ENCODE measurements around the gene PAN2.
"Not testable (repeated sequence)": the region's sequence is repeated elsewhere in the genome, so short reads cannot be mapped to it uniquely, and the experiment has no call there.

The PAN2 gene

DNA sequence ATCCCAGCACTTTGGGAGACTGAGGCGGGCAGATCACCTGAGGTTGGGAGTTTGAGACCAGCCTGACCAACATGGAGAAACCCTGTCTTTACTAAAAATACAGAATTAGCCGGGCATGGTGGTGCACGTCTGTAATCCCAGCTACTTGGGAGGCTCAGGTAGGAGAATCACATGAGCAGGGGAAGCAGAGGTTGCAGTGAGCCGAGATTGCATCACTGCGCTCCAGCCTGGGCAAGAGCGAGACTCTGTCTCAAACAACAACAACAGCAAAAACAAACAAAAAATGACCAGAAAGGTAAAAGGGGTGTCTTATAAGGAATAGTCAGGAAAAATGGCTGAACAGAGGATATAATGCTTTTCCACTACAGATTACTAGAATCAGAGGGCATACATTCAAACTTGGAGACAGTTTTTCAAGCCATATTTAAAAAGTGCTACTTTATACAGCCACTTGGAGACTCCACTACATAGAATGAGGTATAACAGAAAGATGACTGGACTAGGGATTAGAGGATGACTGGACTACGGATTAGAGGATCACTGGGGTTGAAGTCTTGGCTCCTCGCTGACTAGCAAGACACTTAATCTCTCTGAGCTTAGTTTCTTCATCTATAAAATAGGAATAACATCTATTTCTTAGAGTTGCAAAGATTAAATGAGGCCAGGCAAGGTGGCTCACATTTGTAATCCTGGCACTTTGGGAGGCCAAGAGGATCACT lies 28.8 kb downstream of the PAN2 start:
- no peak for DNase-seq (ENCODE audit: low spot score)

DNA sequence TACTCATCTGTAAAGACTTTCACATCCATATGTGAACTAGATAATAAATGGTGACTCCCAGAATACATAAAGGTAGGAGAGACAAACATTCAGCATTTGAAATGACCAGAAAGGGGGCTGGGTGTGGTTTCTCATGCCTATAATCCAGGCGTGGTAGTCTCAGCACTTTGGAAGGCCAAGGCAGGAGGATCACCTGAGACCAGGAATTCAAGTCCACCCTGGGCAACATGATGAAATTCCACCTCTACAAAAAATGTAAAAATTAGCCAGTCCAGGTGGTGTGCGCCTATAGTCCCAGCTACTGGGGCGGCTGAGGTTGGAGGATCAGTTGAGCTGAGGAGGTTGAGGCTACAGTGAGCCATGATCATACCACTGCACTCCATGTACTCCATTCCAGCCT lies 29.5 kb downstream of the PAN2 start:
- no peak for DNase-seq (ENCODE audit: low spot score)

DNA sequence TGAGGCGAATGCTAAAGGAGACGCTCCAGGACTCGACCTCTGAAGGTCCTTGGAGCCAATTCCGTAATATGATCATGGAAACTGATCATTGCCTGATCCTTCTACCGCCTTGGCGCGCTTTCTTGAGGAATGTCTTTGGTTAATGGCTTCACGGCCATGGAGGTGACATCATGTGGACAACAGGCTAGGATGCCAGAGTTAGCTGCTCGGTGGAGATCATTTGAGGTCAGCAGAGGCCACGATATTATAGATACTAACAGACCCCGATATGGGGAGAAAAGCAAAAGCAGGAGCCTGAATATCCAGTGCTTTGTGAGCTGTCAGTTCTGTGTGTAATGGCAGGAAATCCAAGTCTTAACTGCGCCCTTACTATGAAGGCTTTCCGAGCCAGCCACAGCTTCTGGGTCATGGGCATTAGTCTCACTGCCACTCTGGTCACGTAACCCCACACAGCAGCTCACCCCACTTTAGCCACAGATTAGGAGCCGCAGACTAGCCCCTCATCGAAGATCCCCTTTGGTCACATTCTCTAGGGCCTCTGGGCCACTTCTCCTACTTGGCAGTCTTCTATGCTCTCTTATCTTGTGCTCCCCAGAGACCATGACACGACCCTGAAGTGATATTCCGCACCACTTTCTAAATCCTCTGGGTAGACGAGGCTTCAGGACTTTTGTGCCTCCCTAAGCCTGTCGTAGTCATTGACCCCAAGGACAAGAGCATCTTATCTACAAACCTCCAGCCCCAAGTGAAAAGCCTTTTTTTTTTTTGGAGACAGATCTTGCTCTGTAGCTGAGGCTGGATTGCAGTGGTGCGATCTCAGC lies 32.9 kb downstream of the PAN2 start:
- DNase-seq (ENCODE audit: low spot score), result no peak

DNA sequence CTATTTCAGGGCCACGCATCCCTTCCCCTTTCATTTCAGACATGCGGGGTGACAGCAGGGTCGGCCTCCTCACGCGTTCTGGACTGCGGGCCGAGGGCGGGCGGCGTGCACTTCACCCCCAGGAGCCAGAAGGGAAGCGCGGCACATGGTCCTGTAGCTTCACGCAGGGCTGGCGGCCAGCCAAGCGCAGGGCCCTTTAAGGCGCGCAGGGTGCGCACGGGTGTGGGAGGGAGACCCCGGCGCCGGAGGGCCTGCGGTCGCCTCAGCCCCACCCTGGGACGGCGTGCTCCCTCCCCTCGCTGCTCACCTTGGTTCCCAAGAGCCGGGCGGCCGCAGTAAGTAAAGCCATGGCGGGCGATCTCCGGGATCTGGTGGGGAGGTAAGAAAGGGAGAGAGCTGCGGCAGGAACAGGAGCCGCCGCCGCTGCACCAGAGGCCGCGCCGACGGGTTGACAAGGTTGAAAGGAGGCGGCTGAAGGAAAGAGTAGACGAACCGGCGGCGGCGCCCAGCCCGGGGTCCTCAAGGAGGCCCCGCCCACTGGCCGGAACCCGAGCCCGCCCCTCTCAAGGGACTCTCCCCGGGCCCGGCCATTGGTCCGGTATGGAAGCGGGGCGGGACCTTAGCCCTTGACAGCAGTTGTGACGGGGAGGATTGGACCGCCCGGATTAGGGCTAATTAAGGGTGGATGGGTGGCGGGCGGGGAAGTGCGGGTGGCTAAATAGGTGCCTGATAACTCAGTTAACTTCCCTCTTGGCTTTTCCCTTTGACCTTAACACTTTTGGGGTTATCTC lies 33.8 kb downstream of the PAN2 start, which contains the start of gene CS:
Gene CS, minus strand, starts transcription at position 478 of the 791 bp plus-strand sequence. Its CDS starts 129 bp downstream, at position 349.
- peak; percentile 97 for DNase-seq (ENCODE audit: low spot score)

DNA sequence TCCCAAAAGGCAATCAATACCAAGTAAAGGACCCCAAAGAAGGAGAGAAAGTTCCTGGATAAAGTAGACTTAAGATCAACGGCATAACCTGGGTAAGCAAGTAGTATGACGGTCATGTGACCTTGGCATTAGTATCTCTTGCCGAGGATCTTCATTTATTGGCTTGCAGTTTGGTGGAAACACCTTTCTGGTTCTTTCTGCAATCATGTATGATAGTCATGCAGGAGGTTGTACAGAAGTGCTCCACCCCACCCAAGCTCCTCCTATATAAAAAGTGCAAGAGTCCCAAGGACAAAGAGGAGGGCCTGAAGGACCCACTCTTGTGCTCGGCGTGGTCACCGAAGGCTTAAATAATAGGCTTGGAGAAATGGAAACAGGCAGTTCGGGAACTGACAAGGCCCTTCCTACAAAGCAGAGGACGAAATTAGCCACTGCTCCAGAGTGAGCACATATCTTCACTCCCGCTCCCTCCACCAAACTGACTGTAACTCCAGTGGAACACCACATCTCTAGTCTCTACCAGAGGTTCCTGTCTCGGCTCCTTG lies 34.4 kb downstream of the PAN2 start:
- peak; percentile 17 for DNase-seq (ENCODE audit: low spot score)

DNA sequence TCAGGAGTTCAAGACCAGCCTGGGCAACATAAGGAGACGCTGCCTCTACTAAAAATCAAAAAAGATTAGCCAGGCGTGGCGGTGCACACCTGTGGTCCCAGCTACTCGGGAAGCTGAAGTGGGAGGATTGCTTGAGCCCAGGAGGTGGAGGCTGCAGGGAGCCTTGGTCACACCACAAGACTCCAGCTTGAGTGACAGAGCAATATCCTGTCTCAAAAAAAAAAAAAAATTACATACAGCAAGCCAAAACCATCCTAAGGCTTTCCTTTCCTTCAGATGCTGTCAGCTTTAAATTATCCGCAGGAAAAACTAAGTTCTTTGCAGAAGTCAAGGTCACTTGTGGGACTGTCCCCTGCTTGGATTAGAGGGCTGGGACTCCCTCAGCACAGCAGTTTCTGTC lies 35.0 kb downstream of the PAN2 start:
- DNase-seq (ENCODE audit: low spot score), result no peak

DNA sequence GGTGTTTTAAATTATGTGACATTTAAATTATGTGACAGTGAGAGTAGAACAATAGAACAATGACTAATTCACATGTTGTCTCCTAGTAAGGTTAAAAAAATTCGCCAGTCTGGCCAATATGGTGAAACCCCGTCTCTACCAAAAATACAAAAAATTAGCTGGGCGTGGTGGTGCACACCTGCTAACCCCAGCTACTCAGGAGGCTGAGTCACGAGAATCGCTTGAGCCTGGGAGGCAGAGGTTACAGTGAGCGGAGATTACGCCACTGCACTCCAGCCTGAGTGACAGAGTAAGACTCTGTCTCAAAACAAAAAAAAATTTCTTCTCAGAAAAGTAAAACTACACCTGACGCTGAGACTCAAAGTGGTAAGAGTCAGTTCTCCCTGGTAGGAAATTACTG lies 36.4 kb downstream of the PAN2 start:
- DNase-seq (ENCODE audit: low spot score), result no peak

DNA sequence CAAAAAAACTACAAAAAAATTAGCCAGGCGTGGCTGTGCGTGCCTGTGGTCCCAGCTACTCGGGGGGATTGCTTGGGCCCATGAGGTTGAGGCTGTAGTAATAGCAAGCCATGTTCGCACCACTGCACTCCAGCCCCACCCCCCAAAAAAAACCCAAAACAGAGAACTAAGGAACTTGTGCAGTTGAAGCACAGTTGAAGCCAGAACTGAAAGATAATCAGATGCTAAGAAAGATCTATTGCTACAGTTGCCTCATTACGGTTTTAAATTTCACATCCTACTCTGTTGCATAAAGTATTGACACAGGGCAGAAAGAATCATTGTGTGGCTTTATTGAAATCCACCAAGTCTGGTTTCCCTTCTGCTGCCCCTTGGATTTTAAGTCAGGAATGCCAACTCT lies 37.5 kb downstream of the PAN2 start:
- no peak for DNase-seq (ENCODE audit: low spot score)

DNA sequence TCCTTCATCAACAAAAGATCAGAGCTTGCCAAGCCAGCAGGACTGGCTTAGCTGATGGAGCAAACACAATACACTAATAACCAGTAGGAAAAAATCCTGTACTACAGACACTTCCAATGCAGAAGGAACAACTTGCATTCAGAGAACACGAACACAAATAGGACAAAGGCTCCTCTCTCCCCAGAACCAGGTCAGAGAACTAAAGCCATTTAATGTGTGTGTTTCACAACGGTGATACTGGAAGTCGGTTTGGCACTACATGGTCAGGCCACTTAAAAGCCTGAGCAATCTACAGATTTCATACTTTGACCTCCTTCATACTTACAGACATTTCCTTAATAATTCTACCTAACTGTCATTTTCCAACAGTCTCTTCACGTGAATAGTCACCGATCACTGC lies 40.0 kb downstream of the PAN2 start:
- no peak for DNase-seq (ENCODE audit: low spot score)

DNA sequence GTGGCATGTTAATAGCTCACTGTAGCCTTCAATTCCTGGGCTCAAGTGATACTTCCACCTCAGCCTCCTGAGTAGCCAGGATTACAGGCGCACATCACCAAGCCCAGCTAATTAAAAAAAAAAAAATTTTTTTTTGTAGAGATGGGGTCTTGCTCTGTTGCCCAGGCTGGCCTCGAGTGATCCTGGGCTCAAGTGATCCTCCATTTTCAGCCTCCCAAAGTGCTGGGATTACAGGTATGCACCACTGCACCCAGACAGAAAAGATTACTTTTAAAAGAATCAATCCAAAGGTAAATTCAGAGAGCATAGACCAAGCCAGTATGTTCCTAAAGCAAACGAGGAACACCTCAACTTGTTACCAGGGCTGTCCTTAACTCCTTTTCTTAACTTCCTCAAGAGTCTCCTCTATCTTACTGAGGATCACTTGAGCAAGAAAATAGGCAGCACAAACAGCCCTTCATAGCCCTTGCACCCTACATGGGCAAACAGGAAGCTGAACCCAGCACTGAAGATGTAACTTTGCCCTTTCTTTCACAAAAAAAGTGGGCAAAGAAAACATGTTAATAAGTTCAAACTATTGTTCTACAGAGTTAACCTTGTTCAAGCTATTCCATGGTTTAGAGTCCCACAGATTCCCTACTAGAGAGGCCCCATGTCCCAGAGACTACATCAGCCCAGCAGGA lies 45.0 kb downstream of the PAN2 start:
- DNase-seq (ENCODE audit: low spot score), result no peak

DNA sequence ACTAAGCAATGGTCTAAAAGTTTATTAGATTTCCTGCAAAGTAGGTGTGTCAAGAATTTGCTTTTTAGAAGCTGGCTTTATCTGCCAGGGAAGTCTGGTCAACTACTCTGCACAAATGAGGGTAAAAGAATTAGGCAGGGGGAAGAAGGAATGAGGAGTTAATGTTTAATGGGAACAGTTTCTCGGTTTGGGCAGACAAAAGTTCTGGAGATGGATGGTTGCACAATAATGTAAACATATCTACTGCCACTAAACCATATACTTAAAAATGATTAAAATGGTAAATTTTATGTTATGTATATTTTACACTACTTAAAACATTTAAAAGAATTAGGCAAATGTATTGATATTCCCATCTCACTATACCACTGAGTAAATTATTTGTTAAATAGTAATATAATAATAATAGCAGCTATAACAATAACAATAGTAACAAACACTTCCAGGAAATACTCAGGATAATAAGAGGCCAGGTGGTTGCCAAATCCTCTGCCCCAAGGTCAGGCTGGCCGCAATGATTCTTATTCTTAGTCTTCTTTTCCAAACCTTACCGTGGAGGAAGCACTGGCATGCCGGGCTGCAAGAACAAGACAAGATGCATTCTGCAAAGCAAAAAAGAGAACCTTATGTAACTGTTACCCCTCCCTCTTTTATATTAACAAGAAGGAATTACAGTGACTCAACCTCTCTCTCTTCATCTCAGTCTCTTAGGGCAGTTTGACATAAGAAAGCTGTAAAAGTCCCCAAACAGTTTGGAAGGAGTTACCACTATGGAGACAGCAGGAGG lies 47.6 kb downstream of the PAN2 start:
- DNase-seq (ENCODE audit: low spot score), result no peak

DNA sequence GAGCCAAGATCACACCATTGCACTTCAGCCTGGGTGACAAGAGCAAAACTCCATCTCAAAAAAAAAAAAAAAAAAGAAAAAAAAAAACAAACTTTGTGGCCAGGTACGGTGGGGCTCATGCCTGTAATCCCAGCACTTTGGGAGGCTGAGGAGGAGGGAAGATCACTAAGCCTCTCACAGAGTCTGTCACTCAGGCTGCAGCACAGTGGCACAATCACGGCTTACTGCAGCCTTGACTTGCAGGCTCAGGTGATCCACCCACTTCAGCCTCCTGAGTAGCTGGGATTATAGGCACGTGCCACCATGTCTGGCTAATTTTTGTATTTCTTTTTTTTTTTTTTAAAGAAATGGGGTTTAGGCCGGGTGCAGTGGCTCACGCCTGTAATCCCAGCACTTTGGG lies 49.5 kb downstream of the PAN2 start:
- DNase-seq (ENCODE audit: low spot score), result not testable (repeated sequence)

DNA sequence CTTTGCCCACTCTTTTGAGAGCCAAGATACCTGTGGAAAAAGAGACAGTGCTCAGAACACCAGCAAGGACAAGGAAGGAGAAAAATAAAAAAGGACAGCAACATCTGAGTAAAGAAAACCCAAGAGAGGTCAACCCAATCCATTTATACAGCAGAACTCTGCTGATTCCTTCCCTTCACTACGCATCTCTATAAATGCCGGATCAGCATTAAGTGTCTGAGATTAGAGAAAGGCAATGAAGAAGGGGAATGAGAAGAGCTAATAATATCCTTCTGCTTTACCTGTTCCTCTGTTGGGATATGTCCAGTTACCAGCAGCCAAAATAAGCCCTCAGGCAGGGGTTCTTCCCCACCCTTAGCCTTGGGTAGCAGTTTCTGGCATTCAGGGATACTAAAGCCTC lies 51.2 kb downstream of the PAN2 start:
- no peak for DNase-seq (ENCODE audit: low spot score)

DNA sequence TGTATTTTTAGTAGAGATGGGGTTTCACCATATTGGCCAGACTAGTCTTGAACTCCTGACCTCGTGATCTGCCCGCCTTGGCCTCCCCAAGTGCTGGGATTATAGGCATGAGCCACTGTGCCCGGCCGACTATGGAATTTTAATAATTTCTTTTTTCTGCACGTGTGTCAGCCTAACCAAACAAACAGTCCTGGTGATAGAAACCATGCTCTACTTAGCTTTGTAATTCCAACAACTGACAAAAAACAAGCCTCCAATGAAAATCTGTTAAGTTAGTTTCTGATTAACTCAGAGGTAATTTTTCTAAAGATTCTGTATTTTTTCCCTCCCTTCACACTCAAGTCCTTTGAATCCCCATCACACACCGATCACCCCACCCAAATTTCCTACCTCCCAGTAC lies 51.8 kb downstream of the PAN2 start:
- no peak for DNase-seq (ENCODE audit: low spot score)

DNA sequence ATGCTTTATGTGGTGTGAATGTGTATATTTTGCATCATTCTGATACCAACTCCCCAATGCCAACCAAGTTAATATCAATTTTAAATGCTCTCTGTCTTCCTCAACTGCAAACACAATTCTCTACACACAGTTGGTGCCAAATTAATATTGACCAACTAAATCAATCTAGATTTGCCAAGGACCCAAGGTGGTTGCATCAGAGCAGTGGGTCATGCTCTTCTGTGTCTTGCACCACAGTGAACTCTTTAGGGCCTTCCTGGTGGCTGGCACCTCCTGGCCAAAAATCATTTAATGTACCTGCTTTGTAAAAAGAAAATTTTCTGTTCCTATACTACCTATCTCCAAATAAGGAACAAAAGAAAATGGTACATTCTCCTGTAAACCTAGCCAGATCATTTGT lies 53.0 kb downstream of the PAN2 start:
- DNase-seq (ENCODE audit: low spot score), result no peak

DNA sequence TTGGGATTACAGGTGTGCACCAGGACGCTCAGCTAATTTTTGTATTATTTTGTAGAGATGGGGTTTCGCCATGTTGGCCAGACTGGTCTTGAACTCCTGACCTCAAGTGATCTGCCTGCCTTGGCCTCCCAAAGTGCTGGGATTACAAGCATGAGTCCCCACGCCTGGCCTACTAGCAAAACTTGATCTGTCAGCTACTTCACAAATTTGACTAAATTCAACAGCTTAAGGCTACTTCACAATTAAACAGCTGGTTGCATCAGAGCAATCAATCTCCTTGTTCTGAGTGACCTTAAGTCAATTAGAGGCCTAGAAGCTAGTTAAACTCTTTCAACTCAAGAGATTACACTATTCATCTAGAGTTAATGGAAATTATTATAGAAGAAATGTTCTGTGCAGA lies 54.9 kb downstream of the PAN2 start:
- no peak for DNase-seq (ENCODE audit: low spot score)

DNA sequence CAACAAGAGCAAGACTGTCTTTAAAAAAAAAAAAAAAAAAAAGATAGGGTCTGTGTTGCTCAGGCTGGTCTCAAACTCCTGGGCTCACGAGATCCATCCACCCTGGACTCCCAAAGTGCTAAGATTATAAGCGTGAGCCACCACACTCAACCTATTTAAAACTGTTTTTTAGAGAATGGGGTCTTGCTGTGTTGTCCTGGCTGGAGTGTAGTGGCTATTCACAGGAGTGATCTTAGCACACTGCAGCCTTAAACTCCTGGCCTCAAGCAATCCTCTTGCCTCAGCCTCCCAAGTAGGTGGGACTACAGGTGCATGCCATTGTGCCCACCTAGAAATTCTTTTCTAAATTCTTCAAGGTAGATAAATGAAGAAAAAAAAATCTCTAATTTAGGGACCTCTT lies 59.5 kb downstream of the PAN2 start:
- DNase-seq (ENCODE audit: low spot score), result no peak

DNA sequence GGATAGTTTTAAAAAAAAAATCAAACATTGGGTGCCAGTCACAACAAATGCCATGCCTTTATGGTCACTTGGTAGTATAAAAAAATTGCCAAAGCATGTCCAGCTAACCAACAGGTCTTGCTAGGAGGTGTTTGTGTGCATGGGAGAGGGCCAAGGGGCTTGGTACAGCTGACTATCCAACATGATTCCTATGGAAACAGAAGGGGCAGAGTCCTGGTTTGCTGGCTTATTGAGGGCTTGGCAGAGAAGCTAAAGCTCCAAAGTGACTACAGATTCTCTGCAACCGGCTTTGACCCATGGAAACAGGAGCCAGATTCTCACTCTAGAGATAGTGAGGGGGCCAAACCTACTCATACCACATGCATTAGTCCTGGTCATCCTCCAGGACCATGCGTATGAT lies 61.3 kb downstream of the PAN2 start:
- DNase-seq (ENCODE audit: low spot score), result not testable (repeated sequence)

DNA sequence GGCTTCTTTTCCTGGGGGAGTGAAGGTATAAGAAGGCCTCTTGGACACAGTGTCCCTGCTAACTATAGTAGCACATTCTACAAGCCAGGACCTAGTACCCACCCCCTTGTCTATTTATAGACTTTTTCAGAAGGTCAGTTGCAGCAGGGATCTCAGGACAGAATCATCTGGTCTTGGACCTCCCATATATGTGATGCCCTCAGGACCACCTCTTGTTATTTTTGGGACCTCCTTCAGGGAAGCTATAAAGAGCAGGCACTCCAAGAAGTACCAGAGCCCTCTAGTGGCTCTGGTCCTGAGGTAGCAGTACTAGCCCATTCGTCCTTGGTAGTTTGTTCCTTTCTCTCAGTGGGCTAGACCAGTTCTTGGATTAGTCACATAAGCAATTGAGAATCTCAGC lies 62.8 kb downstream of the PAN2 start:
- peak; percentile 63 for DNase-seq (ENCODE audit: low spot score)

DNA sequence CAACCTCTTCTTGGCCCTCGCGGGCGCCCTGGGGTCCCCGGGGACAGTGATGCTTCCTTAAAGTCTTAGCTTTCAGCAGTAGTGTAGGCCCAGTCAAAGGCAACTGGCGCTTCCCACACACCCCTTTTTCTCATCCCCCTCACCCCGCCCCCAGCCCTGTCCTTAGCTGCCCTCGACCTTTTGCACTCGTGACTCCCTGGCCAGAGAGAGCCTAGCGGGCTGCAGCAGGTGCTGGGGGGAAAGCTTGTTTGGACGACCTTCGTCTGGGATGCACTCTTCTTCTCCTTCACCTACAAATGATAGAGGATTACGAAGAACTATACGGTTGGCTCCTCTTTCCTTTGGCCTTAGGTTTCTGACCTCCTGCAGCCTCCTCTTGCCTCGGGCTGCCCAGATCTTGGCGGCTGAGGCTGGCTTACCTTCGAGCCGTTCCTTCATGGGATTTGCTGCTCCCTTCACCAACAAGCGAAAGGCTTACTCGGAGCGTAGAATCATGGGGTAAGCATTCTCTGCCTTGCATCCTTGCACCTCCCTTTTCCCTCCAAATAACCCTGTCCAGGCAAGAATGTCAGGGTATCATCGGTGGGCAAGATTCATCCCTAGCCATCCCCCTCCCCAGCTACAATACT lies 66.2 kb downstream of the PAN2 start:
- DNase-seq (ENCODE audit: low spot score), result no peak

Data from AG08396 (cell line).